CD4-positive, alpha-beta T cell treated with Interleukin-10 for 1 hour (primary cell): ENCODE data around the gene CDH23.

Experiments used
- DNase-seq: peaks from one replicate; pipeline ENCODE4 v3.0.0-alpha.2; 2020

Gene CDH23

DNA sequence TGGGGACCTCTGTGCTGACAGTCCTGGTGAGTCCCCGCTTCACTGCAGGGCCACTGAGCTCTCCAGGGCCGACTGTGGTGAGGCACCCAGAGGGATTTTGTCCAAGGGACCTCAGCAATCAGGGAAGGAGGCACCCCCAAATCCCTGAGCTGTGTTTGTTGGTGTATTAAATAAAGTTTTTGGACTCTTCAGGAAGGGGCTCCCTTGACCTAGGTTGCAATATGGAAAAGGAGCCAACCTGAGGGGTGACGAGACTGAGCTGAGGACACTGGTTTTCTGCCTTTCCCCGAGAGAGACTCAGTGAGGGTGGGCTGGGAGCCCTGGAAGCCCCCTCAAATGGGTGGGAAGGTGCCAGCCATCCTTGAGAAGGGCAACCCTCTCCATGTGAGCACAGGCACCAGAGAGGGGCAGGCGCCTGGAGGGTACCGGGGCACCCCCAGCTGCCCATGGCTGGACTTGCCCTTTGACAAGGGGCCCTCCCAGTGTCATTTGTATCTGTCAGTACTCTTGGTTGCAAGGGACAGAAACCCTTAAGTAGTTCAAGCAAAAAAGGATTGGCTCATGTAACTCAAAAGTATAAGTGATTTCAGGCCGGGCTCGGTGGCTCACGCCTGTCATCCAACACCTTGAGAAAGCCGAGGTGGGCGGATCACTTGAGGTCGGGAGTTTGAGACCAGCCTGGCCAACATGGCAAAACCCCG is 250.0 kb downstream of the CDH23 start:
- no peak for DNase-seq

DNA sequence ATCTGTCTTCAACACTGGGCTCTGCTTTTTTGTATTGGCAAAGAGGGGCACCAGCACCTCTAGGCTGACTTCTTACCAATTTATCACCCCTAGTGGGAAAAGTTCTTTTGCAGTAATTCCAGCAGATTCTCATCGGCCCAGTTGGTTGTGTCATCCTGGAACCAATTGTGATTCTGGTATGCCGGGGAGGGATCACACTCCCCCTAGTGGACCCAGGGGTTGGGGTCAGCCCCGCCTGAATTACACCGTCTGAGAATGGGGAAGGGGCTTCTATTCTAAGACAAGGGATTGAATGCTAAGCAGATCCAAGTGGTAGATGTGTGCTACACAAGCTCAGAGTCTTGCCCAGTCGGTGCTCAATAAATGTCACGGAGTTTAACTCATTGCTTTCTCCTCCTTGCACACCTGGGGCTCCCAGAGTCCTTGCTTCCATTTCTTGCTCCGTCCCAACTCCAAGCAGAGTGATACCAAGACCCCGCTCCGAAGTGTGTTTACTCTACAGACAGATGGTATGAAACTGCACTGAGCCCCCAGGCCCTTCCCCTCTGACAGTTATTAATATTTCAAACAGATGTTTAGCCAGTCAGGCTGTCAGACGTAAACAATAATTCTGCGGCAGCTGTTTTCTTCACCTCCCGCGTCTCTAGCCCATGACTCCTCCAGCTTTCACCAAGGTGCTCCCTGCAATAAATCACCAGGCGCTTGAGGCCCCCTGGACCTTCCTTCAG is 251.0 kb downstream of the CDH23 start:
- no peak for DNase-seq

DNA sequence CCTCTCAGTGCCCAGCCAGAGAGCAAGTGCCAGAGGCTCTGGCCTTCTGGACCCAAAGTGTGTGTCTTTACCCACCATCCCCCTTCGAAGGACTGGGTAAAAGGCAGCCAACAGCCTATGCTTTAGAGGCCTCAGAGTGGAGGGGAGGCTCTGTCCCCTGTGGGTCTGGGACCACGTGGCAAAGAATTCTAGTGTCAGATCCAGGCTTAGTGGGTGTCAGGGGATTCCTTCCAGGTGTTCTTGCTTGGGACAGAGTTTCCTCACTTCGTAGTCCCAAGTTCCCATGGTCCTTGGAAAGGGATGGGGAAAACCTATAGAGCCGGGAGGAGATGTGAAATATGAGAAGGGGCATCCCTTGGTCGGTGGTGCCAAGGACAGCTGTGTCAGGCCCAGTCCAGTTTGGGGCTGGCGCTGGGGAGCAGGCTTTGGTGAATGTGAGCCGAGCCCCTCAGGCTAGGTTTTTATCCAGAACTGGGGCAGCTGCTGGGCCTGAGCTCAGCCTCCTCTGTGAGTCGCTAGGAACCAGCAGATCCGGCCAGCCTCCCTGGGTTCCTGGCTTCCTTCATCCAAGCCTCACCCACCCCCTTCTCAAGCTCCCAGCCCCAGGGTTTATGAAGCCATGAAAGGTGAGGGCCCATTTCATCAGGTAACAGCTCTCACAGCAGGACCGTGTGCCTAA is 251.7 kb downstream of the CDH23 start:
- DNase-seq: no peak

- DNase-seq: no peak
Observed at GRCh38 chr10:71648933-71649320, 252.2 kb downstream of the CDH23 start.

GRCh38 chr10:71649631-71650030 is 252.9 kb downstream of the CDH23 start:
- no peak for DNase-seq

DNA sequence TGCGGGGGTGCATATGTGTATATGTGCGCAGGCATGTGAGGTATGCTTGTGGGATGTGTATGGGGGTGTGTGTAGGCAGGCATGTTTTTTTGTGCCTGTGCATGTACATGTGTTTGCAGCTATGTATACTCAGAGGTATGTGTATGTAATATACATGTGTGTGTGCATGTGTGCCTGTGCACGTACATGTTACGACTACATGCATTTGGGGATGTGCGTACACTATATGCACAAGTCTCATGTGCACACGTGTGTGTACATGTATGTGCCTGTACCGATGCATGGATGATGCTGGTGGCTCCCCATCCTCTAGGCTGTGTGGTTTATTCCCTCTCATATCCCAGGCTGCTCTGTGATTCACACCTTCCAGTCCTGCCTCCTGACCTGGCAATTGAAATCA is 253.7 kb downstream of the CDH23 start:
- no peak for DNase-seq

DNA sequence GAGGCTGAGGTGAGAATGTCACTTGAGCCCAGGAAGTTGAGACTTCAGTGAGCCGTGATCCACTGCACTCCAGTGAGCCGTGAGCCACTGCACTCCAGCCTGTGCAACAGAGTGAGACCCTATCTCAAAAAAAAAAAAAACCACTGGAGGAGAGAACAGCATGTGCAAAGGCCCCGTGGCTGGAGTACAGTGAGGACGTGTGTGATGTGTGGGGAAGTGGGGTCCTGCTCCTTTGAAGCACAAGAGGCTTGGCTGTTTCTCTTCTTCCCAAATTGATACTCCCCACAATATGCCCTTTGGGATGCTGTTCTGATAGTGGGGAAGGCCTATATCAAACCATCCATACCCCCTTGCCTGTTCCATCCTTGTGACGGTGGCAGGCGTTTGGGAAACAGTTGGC is 254.7 kb downstream of the CDH23 start:
- no peak for DNase-seq

- DNase-seq: no peak
Observed at GRCh38 chr10:71651928-71652327, 255.2 kb downstream of the CDH23 start.

DNA sequence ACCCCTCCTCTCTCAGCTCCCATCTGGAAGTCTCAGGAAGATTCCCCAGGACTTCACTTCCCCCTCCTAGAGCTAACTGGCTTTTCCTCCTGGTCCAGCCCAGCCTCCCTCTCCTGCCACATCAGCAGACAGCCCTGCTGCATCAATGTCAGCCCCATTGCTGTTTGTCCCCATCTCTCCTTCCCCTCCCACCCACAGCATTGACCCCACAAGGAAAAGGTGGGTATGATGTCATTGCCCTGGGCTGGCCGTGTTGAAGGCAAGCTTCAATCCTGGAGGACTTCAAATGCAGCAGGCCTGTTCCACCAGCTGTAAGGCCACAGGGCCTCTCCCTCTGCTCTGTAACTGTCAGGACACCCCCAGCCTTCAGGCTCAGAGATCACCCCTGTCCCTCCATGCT is 256.3 kb downstream of the CDH23 start:
- DNase-seq: no peak

DNA sequence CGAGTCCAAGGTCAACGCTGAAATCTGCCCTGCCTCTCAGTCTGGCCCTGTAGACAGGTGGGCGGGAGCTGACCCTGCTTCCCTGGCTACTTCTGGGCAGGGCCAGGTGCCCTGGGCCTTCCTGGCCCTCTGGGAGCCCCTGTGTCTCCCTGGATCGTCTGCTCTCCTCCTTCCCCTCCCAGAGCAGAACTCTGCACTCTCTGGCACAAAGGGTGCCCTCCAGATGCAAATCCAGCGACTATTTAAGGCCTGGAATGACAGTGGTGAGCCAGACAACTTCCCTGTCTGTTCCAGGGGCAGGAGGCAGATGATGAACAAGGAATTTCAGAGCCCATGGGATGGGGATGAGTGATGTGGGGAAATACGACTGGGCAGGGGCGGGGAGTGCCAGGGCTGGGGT is 259.5 kb downstream of the CDH23 start:
- no peak for DNase-seq

GRCh38 chr10:71657604-71658466 is 261.1 kb downstream of the CDH23 start:
- DNase-seq: no peak

DNA sequence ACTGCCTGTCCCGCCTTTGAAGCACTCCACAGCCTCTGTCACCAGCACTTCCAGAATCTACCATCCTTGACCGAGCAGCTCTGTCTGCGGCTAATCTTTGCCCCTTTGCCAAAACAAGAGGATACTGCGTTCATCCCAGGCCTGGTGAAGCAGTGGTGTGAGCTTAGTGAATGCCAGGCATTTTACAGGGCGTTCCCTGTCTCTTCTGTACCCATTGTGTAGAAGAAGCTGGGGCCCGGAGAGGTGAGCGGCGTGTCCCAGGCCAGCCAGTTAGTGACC is 261.7 kb downstream of the CDH23 start:
- DNase-seq: no peak

GRCh38 chr10:71659111-71659634 is 262.5 kb downstream of the CDH23 start:
- DNase-seq: no peak

GRCh38 chr10:71659737-71660136 is 263.0 kb downstream of the CDH23 start:
- DNase-seq: no peak

- no peak for DNase-seq
Observed at GRCh38 chr10:71660313-71660712, 263.6 kb downstream of the CDH23 start.

- no peak for DNase-seq
Observed at GRCh38 chr10:71661060-71661622, 264.4 kb downstream of the CDH23 start.

GRCh38 chr10:71661779-71662336 is 265.1 kb downstream of the CDH23 start:
- DNase-seq: no peak

GRCh38 chr10:71663311-71663710 is 266.6 kb downstream of the CDH23 start:
- no peak for DNase-seq

DNA sequence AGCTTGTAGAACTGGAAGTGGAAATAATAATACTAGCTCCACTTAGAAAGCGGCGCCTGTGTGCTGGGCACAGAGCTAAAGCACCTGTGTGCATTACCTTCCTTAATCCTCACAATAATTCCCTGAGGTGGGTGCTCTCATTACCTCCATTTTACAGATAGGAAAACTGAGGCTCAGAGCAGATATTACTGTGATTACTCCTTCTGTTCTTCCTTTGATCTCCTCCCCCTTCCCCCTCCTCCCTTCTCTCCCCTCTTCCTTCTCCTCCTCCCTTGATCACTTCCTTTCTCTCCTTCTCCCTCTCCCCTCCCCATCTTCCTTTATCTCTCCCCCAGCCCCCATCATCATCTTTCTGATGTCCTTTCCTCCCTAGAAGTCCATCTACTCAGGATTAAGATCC is 267.9 kb downstream of the CDH23 start:
- DNase-seq: no peak

DNA sequence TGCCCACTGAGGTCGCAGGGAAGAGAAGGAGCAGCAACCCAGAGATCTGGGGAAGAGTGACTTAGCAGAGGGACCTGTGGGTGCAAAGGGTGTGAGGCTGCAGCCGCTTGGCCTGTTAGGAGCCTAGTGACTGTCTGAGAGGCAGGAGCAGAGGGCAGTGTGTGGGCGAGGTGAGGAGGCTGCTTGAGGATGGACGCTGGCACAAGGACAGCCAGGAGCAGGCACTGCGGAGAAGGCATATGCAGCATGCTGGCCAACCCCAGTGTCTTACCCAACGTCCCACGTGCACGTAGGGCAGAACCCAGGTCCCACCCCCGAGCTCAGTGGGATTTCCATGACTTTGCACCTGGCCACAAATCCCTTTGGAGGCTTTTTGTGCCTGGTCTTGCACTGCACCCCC is 268.7 kb downstream of the CDH23 start:
- no peak for DNase-seq

DNA sequence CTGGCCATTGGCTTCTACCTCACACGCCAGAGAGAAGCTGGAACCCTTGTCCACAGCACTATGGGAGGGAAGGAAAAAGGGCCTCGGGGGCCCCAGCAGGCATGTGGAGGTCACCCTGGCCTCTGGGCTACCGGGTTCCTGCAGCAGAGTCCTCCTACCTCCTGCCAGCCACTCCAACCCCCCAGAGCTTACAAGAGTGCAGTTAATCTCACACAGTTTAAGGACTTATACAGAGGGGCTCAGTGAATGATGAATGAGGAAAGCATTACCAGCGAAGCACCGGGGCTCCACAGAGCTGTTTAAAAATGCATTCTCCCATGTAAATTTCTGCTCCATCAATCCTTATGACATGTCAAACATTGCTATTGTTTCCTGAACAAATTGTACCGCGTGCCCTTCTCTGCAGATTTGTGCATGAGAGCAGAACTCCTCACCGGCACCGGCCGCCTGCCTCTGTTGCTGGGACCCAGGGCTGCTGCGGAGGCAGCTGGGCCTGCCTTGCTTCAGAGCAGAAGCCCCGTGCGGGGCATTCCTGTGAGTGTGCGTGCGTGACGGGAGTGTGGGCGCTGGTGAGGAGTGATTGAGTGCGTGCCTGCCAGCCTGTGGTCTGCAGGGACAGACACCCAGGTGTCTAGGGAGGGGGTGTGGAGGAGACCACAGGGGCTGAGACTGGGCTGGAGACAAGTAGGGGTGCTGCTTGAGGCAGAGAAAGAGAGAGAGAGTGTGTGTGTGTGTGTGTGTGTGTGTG is 270.1 kb downstream of the CDH23 start:
- no peak for DNase-seq

- no peak for DNase-seq
Observed at GRCh38 chr10:71667387-71667752, 270.6 kb downstream of the CDH23 start.
